Measurements from ENCODE around the gene HAGHL.

The HAGHL gene

GRCh38 chr16:681746-682427 is 45.0 kb upstream of the HAGHL start (continued):
- TF ChIP-seq ZNF677 (tag by site-specific recombination; IDR thresholded peaks at IDR 0.05): no peak
- 0 out of 2 replicates have a peak, but pooled peaks have one; percentile 50 for TF ChIP-seq ZBTB21 (tag by site-specific recombination; IDR thresholded peaks at IDR 0.05)
- TF ChIP-seq SALL2 (tag by site-specific recombination; IDR thresholded peaks at IDR 0.05; ENCODE audit: borderline replicate concordance): no peak
- TF ChIP-seq ZBTB7A (tag by site-specific recombination; IDR thresholded peaks at IDR 0.05; ENCODE audit: low read depth): peak; percentile 79
- no peak for TF ChIP-seq ZSCAN16 (tag by site-specific recombination; IDR thresholded peaks at IDR 0.05)
- peak; percentile 72 for TF ChIP-seq KLF1 (tag by site-specific recombination; IDR thresholded peaks at IDR 0.05)
- peak; percentile 43 for TF ChIP-seq ZNF10 (tag by site-specific recombination; IDR thresholded peaks at IDR 0.05)
- TF ChIP-seq BCL11A (tag by site-specific recombination; IDR thresholded peaks at IDR 0.05; ENCODE audit: low read depth): peak; percentile 85
- TF ChIP-seq ZNF112 (tag by site-specific recombination; IDR thresholded peaks at IDR 0.05): no peak
- TF ChIP-seq KLF9 (tag by site-specific recombination; IDR thresholded peaks at IDR 0.05; ENCODE audit: low read depth): 0 out of 2 replicates have a peak, but pooled peaks have one; percentile 38
- TF ChIP-seq INSM2 (tag by site-specific recombination; IDR thresholded peaks at IDR 0.05): 0 out of 2 replicates have a peak, but pooled peaks have one; percentile 41
- TF ChIP-seq ZEB2 (tag by site-specific recombination; IDR thresholded peaks at IDR 0.05): peak; percentile 87; the same call in 1 of the 2 replicates
- TF ChIP-seq SETDB1 (IDR thresholded peaks at IDR 0.05; ENCODE audit: insufficient read length, low read length): no peak
- TF ChIP-seq ZNF837 (tag by site-specific recombination; IDR thresholded peaks at IDR 0.05): peak; percentile 97
- TF ChIP-seq ZNF785 (tag by site-specific recombination; IDR thresholded peaks at IDR 0.05): no peak
- no peak for TF ChIP-seq ZNF791 (tag by site-specific recombination; IDR thresholded peaks at IDR 0.05)
- TF ChIP-seq ZNF707 (tag by site-specific recombination; IDR thresholded peaks at IDR 0.05): no peak
- peak; percentile 88 for TF ChIP-seq ZIC2 (tag by site-specific recombination; IDR thresholded peaks at IDR 0.05)
- no peak for TF ChIP-seq ZNF274 (IDR thresholded peaks at IDR 0.05; ENCODE audit: low read length)
- TF ChIP-seq ZNF274 (tag by site-specific recombination; IDR thresholded peaks at IDR 0.05; ENCODE audit: borderline replicate concordance): no peak
- TF ChIP-seq MYNN (tag by site-specific recombination; IDR thresholded peaks at IDR 0.05; ENCODE audit: borderline replicate concordance): no peak
- TF ChIP-seq YY1 (tag by site-specific recombination; IDR thresholded peaks at IDR 0.05): peak; percentile 19; the same call in 1 of the 2 replicates
- peak; percentile 11; the same call in 1 of the 2 replicates for TF ChIP-seq ZNF18 (tag by site-specific recombination; IDR thresholded peaks at IDR 0.05)
- TF ChIP-seq ZNF514 (tag by site-specific recombination; IDR thresholded peaks at IDR 0.05): no peak
- TF ChIP-seq PRDM10 (tag by site-specific recombination; IDR thresholded peaks at IDR 0.05): peak; percentile 78
- 0 out of 2 replicates have a peak, but pooled peaks have one; percentile 15 for TF ChIP-seq SCRT1 (tag by site-specific recombination; IDR thresholded peaks at IDR 0.05; ENCODE audit: borderline replicate concordance)
- TF ChIP-seq ZNF558 (tag by site-specific recombination; IDR thresholded peaks at IDR 0.05): no peak
- TF ChIP-seq ZNF596 (tag by site-specific recombination; IDR thresholded peaks at IDR 0.05): no peak
- TF ChIP-seq ATF2 (tag by site-specific recombination; IDR thresholded peaks at IDR 0.05; ENCODE audit: low read depth): no peak
- peak; percentile 52 for TF ChIP-seq KLF16 (tag by site-specific recombination; IDR thresholded peaks at IDR 0.05)
- TF ChIP-seq SP7 (tag by site-specific recombination; IDR thresholded peaks at IDR 0.05): peak; percentile 8; the same call in 1 of the 2 replicates
- TF ChIP-seq SP3 (tag by site-specific recombination; IDR thresholded peaks at IDR 0.05): peak; percentile 13; the same call in 1 of the 2 replicates
- peak; percentile 96 for TF ChIP-seq GLIS2 (tag by site-specific recombination; IDR thresholded peaks at IDR 0.05)
- TF ChIP-seq EGR2 (tag by site-specific recombination; IDR thresholded peaks at IDR 0.05; ENCODE audit: low read depth): peak; percentile 90

Data from HEK293 (cell line).